K562 (cell line): Measurements from ENCODE around the gene CDT1. TPM values are rescaled to one million over a fixed set of nuclear protein-coding genes. Genes with fewer than 3 reads are reported as not detected.

ENCODE experiments used
- ARID1B ChIP-seq: fragments of 450-650 bp; IDR thresholded peaks from 2 replicates; pipeline ENCODE4 v1.6.1; 2016; ENCODE audit warnings: antibody characterized with exemption, mild to moderate bottlenecking, inconsistent platforms
- ARID3A ChIP-seq: IDR thresholded peaks from 2 replicates; pipeline ENCODE4 v1.6.1; 2012; ENCODE audit warnings: low read depth, low read length, improper control_type of control experiment, borderline replicate concordance
- CAMTA2 ChIP-seq: fragments of 250-450 bp; sonication (Bioruptor Pico); conservative IDR thresholded peaks from 2 replicates; pipeline ENCODE4 v1.5.1; 2022
- CBX3 ChIP-seq, 2 experiments: IDR thresholded peaks; 1 replicate in 1 of 2; 2 replicates in 1 of 2; pipeline ENCODE4 v1.6.1; 2012; ENCODE audit warnings: inconsistent platforms in 2 of 2, low read length in 2 of 2, borderline replicate concordance in 1 of 2, control low read depth in 1 of 2
- CTBP1 ChIP-seq: fragments of 450-650 bp; IDR thresholded peaks from 2 replicates; pipeline ENCODE4 v1.6.1; 2016; ENCODE audit warnings: borderline replicate concordance
- CTCF ChIP-seq, 3 experiments: IDR thresholded peaks in 2 of 3; conservative IDR thresholded peaks in 1 of 3; 2 replicates each; pipeline ENCODE4 v1.5.1; 2011 to 2012; ENCODE audit warnings: low read length in 3 of 3, mild to moderate bottlenecking in 3 of 3, control low read depth in 2 of 3, improper control_type of control experiment in 1 of 3, inconsistent platforms in 1 of 3, low read depth in 1 of 3, mixed read lengths in 1 of 3, moderate library complexity in 1 of 3; ENCODE audit not compliant: insufficient read depth in 2 of 3
- ERF ChIP-seq: fragments of 450-650 bp; formaldehyde crosslinking; IDR thresholded peaks from 2 replicates; pipeline ENCODE4 v1.4.0; 2020; ENCODE audit warnings: mild to moderate bottlenecking, mixed read lengths
- FOXA3 ChIP-seq, 2 experiments: fragments of 450-650 bp in 1 of 2; sonication (generic) in 1 of 2; formaldehyde crosslinking; IDR thresholded peaks in 1 of 2; conservative IDR thresholded peaks in 1 of 2; 2 replicates each; pipeline versions ENCODE4 v1.4.0 to v1.8.0; 2020 to 2022; ENCODE audit warnings: mild to moderate bottlenecking in 2 of 2, missing genetic modification reagents in 1 of 2
- FOXK2 ChIP-seq, 2 experiments: fragments of 450-650 bp; IDR thresholded peaks in 1 of 2; conservative IDR thresholded peaks in 1 of 2; 2 replicates each; pipeline ENCODE4 v1.6.1; 2016; ENCODE audit warnings: low read depth in 2 of 2, mild to moderate bottlenecking in 1 of 2
- HBP1 ChIP-seq: fragments of 450-650 bp; formaldehyde crosslinking; IDR thresholded peaks from 2 replicates; pipeline ENCODE4 v1.4.0; 2022; ENCODE audit warnings: missing genetic modification characterization
- MBD2 ChIP-seq: sonication (generic); IDR thresholded peaks from 2 replicates; pipeline ENCODE4 v1.6.1; 2016; ENCODE audit warnings: low read depth, borderline replicate concordance
- MECOM ChIP-seq: fragments of 250-450 bp; sonication (Bioruptor Pico); IDR thresholded peaks from 2 replicates; pipeline ENCODE4 v1.8.0; 2022; ENCODE audit warnings: inconsistent platforms
- MED1 ChIP-seq: sonication (generic); formaldehyde crosslinking; IDR thresholded peaks from 2 replicates; pipeline ENCODE4 v1.8.1; 2023; ENCODE audit warnings: missing genetic modification reagents, borderline replicate concordance
- NR2C1 ChIP-seq, 2 experiments: fragments of 450-650 bp; IDR thresholded peaks; 2 replicates each; pipeline ENCODE4 v1.6.1; 2017; ENCODE audit warnings: mild to moderate bottlenecking in 2 of 2, antibody characterized with exemption in 1 of 2, inconsistent platforms in 1 of 2, missing compliant biosample characterization in 1 of 2, missing genetic modification characterization in 1 of 2
- NR2C2 ChIP-seq, 2 experiments: fragments of 200-800 bp in 1 of 2; sonication (Bioruptor generic) in 1 of 2; sonication (generic) in 1 of 2; formaldehyde crosslinking in 1 of 2; IDR thresholded peaks; 2 replicates each; pipeline versions ENCODE4 v1.6.1 to v1.8.0; 2016 to 2022; ENCODE audit warnings: mild to moderate bottlenecking in 1 of 2, missing compliant biosample characterization in 1 of 2, missing genetic modification characterization in 1 of 2, missing genetic modification reagents in 1 of 2
- RBBP5 ChIP-seq: fragments of 200-600 bp; sonication (generic); IDR thresholded peaks from 2 replicates; pipeline ENCODE4 v1.6.1; 2012; ENCODE audit warnings: borderline replicate concordance, mild to moderate bottlenecking, low read length, control low read depth, inconsistent platforms; ENCODE audit not compliant: insufficient read depth, poor library complexity, severe bottlenecking
- RBM15 ChIP-seq: fragments of 200-400 bp; formaldehyde crosslinking; IDR thresholded peaks from 2 replicates; pipeline ENCODE4 v1.6.1; 2018; ENCODE audit warnings: mild to moderate bottlenecking, low read length, moderate library complexity; ENCODE audit not compliant: insufficient read depth
- SREBF1 ChIP-seq: fragments of 150-350 bp; IDR thresholded peaks from 2 replicates; pipeline ENCODE4 v1.6.1; 2014; ENCODE audit warnings: antibody characterized with exemption, low read depth, low read length, borderline replicate concordance
- TRIM28 ChIP-seq: fragments of 450-650 bp; IDR thresholded peaks from 2 replicates; pipeline ENCODE4 v1.6.1; 2017
- ZBED1 ChIP-seq: IDR thresholded peaks from 2 replicates; pipeline ENCODE4 v1.6.1; 2014
- ZFX ChIP-seq: sonication (generic); formaldehyde crosslinking; IDR thresholded peaks from 2 replicates; pipeline ENCODE4 v1.8.0; 2022; ENCODE audit warnings: mild to moderate bottlenecking, missing genetic modification reagents, moderate library complexity
- ZNF134 ChIP-seq: fragments of 250-450 bp; sonication (Bioruptor Pico); conservative IDR thresholded peaks from 2 replicates; pipeline ENCODE4 v1.4.0; 2020
- ZNF174 ChIP-seq: fragments of 250-450 bp; sonication (Bioruptor Pico); IDR thresholded peaks from 2 replicates; pipeline ENCODE4 v1.4.0; 2020; ENCODE audit warnings: mild to moderate bottlenecking
- ZNF644 ChIP-seq: fragments of 200-800 bp; sonication (Bioruptor generic); IDR thresholded peaks from 2 replicates; pipeline ENCODE4 v1.6.1; 2016; ENCODE audit warnings: low read depth, missing genetic modification characterization, missing compliant biosample characterization
- polyA plus RNA-seq, 8 experiments: library from polyadenylated mRNA; depleted of rRNA in 4 of 8; stranded (reverse) in 5 of 8; unstranded in 3 of 8; fragments of >200 nt; fragmentation: Nextera tagmentation in 2 of 8; fragmentation: Illumina TruSeq in 1 of 8; extraction: Ambion mirVana in 2 of 8; extraction: Trizol in 1 of 8; gene quantifications; 2 replicates each; pipeline versions ENCODE4 v1.2.1 to v1.2.3, GENCODE V29; 2011 to 2014; ENCODE audit warnings: inconsistent platforms in 1 of 8, missing spikeins in 1 of 8
- total RNA-seq, 7 experiments: library from RNA; depleted of rRNA in 6 of 7; stranded (reverse); fragments of >200 nt in 6 of 7; fragmentation: Illumina TruSeq in 2 of 7; extraction: Trizol in 2 of 7; gene quantifications; 2 replicates each; pipeline versions ENCODE4 v1.2.1 to v1.2.3, GENCODE V29; 2011 to 2021; ENCODE audit warnings: low replicate concordance in 1 of 7

Gene CDT1
- total and polyA plus RNA-seq, 9 of the 15 experiments (the other 6 are each of a cell fraction or from before 2014, with no cell fraction given): 0.92 to 178 (median 14.2) TPM

- TF ChIP-seq ZNF174 (CRISPR knock-in tag) (no peak), MED1 (CRISPR knock-in tag) (0 out of 2 replicates have a peak, but pooled peaks have one; percentile 32), RBBP5 (no peak), MECOM (CRISPR knock-in tag) (no peak), ZBED1 (no peak), ARID3A (no peak), ZFX (no peak), NR2C1 (IDR thresholded peaks at IDR 0.05) (0 out of 2 replicates have a peak, but pooled peaks have one; percentile 51), NR2C1 (tag; IDR thresholded peaks at IDR 0.05) (peak; percentile 72), ERF (CRISPR knock-in tag) (no peak), SREBF1 (no peak), CTBP1 (peak; percentile 76; the same call in 1 of the 2 replicates), ZNF644 (tag) (no peak), ZNF134 (CRISPR knock-in tag) (no peak), TRIM28 (no peak), CBX3 (IDR thresholded peaks at IDR 0.05; ENCODE audit: borderline replicate concordance in 1 of 2, low read length in 2 of 2) (no peak), ARID1B (peak; percentile 71), MBD2 (no peak), RBM15 (no peak), CAMTA2 (CRISPR knock-in tag) (no peak), HBP1 (CRISPR knock-in tag) (no peak), FOXK2 (conservative IDR thresholded peaks at IDR 0.05 in 1 of 2, IDR thresholded peaks at IDR 0.05 in 1 of 2; ENCODE audit: low read depth in 2 of 2) (peak; percentile 76 to 83; a peak in 3 of 4 replicates), NR2C2 (CRISPR knock-in tag; IDR thresholded peaks at IDR 0.05) (no peak), NR2C2 (tag; IDR thresholded peaks at IDR 0.05) (peak; percentile 60; the same call in 1 of the 2 replicates), CTCF (IDR thresholded peaks at IDR 0.05 in 2 of 3, conservative IDR thresholded peaks at IDR 0.05 in 1 of 3; ENCODE audit: insufficient read depth in 2 of 3, low read depth in 1 of 3, low read length in 3 of 3) (peak in 1 of 3 experiments; percentile 11; a peak in 2 of 6 replicates), FOXA3 (CRISPR knock-in tag; conservative IDR thresholded peaks at IDR 0.05 in 1 of 2, IDR thresholded peaks at IDR 0.05 in 1 of 2) (peak; percentile 87 to 95)
Measured at GRCh38 chr16:88763502-88764053, 40.0 kb upstream of the CDT1 start (continued).
